CMK (cell line): ENCODE measurements around the gene HNRNPA2B1.
"Not testable (repeated sequence)": the region's sequence is repeated elsewhere in the genome, so short reads cannot be mapped to it uniquely, and the experiment has no call there.

Source experiments
- DNase-seq: peaks from one replicate; pipeline ENCODE4 v3.0.0-alpha.2; 2010; ENCODE audit warnings: low read depth

Gene HNRNPA2B1

GRCh38 chr7:26185131-26185843 lies 15.3 kb downstream of the HNRNPA2B1 start:
- no peak for DNase-seq

GRCh38 chr7:26184281-26185101 lies 16.1 kb downstream of the HNRNPA2B1 start:
- not testable (repeated sequence) for DNase-seq

- no peak for DNase-seq
Observed at GRCh38 chr7:26183545-26184280, 16.8 kb downstream of the HNRNPA2B1 start.

- DNase-seq, result no peak
Observed at GRCh38 chr7:26182706-26183105, 17.8 kb downstream of the HNRNPA2B1 start.

GRCh38 chr7:26182283-26182682 lies 18.3 kb downstream of the HNRNPA2B1 start:
- no peak for DNase-seq

GRCh38 chr7:26181474-26182227 lies 18.9 kb downstream of the HNRNPA2B1 start:
- no peak for DNase-seq

GRCh38 chr7:26180792-26181198 lies 19.8 kb downstream of the HNRNPA2B1 start:
- no peak for DNase-seq

- DNase-seq, result no peak
Observed at GRCh38 chr7:26179826-26180497, 20.6 kb downstream of the HNRNPA2B1 start.

- no peak for DNase-seq
Observed at GRCh38 chr7:26179422-26179821, 21.1 kb downstream of the HNRNPA2B1 start.

GRCh38 chr7:26178272-26178960 lies 22.1 kb downstream of the HNRNPA2B1 start:
- no peak for DNase-seq

- not testable (repeated sequence) for DNase-seq
Observed at GRCh38 chr7:26177269-26177668, 23.3 kb downstream of the HNRNPA2B1 start.

GRCh38 chr7:26176696-26177095 lies 23.9 kb downstream of the HNRNPA2B1 start:
- DNase-seq, result not testable (repeated sequence)

GRCh38 chr7:26175903-26176302 lies 24.6 kb downstream of the HNRNPA2B1 start:
- not testable (repeated sequence) for DNase-seq

- no peak for DNase-seq
Observed at GRCh38 chr7:26172048-26172447, 28.5 kb downstream of the HNRNPA2B1 start.

- DNase-seq, result no peak
Observed at GRCh38 chr7:26171601-26172000, 28.9 kb downstream of the HNRNPA2B1 start.

GRCh38 chr7:26170663-26171062 lies 29.9 kb downstream of the HNRNPA2B1 start:
- no peak for DNase-seq

- DNase-seq, result no peak
Observed at GRCh38 chr7:26169271-26169670, 31.3 kb downstream of the HNRNPA2B1 start.

- no peak for DNase-seq
Observed at GRCh38 chr7:26168458-26169023, 32.0 kb downstream of the HNRNPA2B1 start.

GRCh38 chr7:26167303-26167934 lies 33.1 kb downstream of the HNRNPA2B1 start:
- no peak for DNase-seq
